Posterior vena cava (tissue), 2 donors: ENCODE data around the gene SLC12A9. TPM values are rescaled to one million over a fixed set of nuclear protein-coding genes. Genes with fewer than 3 reads are reported as not detected.

Source experiments
- DNase-seq: peaks from one replicate; pipeline ENCODE4 v3.0.0-alpha.2; 2020; ENCODE audit warnings: low spot score
- intact Hi-C, 2 donors: fragments of 100-400 bp; cut with DNase I; formaldehyde crosslinking; loops; one replicate each; pipeline versions ENCODE4 v1.14.1 to v1.14.2; 2022 to 2023
- microRNA-seq, 2 donors: library from miRNA; unstranded; fragments of <30 nt; microRNA quantifications; one replicate each; pipeline ENCODE4 v1.2.0, GENCODE V29; 2020 to 2021; ENCODE audit warnings: borderline microRNAs expressed in 2 of 2
- total RNA-seq, 2 donors: library from RNA; stranded (reverse); fragmentation: NEBNext Ultra II Directional; extraction: Animal tissue kit (Norgen Biotek cat#: 25700); gene quantifications; one replicate each; pipeline ENCODE4 v1.2.1, GENCODE V29; 2021
- donor health status: DM: yes; HTN: yes; CAD: no.
- donor health status: DM: yes; HTN: yes; CAD: no.

Gene SLC12A9
- total RNA-seq, 2 donors from 2014 or later: 15.6 to 22.8 TPM

DNA sequence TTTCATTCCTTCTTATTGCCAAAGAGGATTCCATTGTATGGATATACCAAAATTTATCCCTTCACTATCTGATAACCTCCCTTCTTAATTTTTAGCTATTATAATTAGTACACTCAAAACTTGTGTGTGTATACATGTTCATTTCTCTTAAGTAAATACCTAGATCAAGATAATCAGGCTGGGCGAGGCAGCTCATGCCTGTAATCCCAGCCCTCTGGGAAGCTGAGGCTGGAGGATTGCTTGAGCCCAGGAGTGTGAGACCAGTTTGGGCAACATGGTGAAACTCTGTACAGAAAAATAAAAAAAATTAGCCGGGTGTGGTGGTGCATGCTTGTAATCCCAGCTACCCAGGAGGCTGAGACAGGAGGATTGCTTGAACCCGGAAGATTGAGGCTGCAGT, 59.0 kb downstream of the SLC12A9 start:
- DNase-seq: peak; percentile 5
- intact Hi-C loops: no loop called here

DNA sequence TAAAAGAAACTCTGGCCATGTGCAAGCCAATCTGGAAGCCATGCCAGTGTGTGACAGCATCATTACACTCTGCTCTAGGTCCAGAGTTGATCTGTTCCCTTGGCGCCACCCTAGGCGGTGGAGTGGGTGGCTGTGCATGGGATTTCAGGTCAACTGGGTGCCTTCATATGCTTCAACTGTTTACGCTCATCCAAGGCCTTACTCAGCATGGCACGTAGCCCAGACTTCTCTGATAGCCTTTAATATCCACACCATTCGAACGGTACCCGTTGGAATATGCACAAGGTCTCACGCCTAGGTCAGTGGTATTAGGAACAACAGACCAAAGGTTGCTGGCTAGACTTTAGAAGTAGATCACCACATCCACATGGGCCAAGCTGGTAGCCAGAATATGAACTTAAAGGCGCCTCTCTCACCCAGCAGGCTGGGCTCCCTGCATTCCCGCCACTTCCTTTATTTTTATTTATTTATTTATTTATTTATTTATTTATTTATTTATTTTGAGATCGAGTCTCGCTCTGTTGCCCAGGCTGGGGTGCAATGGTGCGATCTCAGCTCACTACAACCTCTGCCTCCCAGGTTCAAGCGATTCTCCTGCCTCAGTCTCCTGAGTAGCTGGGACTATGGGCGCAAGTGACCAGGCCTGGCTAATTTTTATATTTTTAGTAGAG, 61.8 kb downstream of the SLC12A9 start:
- intact Hi-C loops: no loop called here
- peak; percentile 50 for DNase-seq

DNA sequence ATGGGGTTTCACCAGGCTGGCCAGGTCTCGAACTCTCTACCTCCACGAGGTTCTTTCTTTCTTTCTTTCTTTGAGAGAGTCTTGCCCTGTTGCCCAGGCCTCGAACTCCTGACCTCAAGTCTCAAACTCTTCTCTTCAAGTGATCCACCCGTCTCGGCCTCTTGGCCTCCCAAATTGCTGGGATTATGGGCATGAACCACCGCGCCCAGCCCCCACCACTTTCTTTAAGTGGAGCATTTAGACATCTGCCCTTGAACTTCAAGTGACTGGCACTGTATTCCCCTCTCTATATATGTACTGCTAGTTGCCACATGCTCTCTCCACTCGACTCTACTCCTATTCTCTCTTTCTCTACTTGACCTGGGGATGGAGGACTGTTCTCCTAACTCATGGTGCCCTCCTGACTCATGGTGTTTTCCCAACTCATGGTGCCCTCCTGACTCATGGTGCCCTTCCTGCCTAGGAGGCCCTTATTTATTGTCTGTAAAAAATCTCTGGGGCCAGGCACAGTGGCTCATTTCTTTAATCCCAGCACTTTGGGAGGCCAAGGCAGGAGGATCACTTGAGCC, 62.5 kb downstream of the SLC12A9 start:
- intact Hi-C loops: no loop called here
- DNase-seq: peak; percentile 62

Small RNA genes within 50 kb of the gene (microRNA-seq; reads per million reads assigned to microRNA genes)
- 0.32 to 0.78 reads per million in 2 donors for gene MIR6875

Other genes with a start within 250 kb of the SLC12A9 start
- 10 to 100 TPM; 10.8 to 16.3 TPM for gene MOSPD3, start 240.2 kb upstream of the SLC12A9 start, total RNA-seq
- gene TFR2, start 211.2 kb upstream of the SLC12A9 start, total RNA-seq: under 1 TPM; 0.57 to 0.83 TPM
- not detected for gene ACTL6B, start 196.3 kb upstream of the SLC12A9 start, total RNA-seq
- gene GNB2, start 179.0 kb upstream of the SLC12A9 start, total RNA-seq: 100 to 1,000 TPM; 173 to 199 TPM
- gene GIGYF1, start 158.5 kb upstream of the SLC12A9 start, total RNA-seq: 10 to 100 TPM; 23.1 to 25.8 TPM
- gene POP7, start 146.6 kb upstream of the SLC12A9 start, total RNA-seq: 10 to 100 TPM; 17.1 to 23.0 TPM
- gene EPO, start 132.2 kb upstream of the SLC12A9 start, total RNA-seq: not detected
- gene ZAN, start 119.1 kb upstream of the SLC12A9 start, total RNA-seq: not detected
- 10 to 100 TPM; 31.4 to 46.6 TPM for gene EPHB4, start 25.2 kb upstream of the SLC12A9 start, total RNA-seq
- 10 to 100 TPM; 55.7 to 58.7 TPM for gene TRIP6, start 14.7 kb downstream of the SLC12A9 start, total RNA-seq
- 10 to 100 TPM; 78.0 to 91.2 TPM for gene SRRT, start 22.4 kb downstream of the SLC12A9 start, total RNA-seq
- gene UFSP1, start 37.0 kb downstream of the SLC12A9 start, total RNA-seq: 1 to 10 TPM; 2.7 to 3.3 TPM
- 1 to 10 TPM; 2.8 to 9.4 TPM for gene ACHE, start 43.2 kb downstream of the SLC12A9 start, total RNA-seq
- gene MUC3A, start 96.8 kb downstream of the SLC12A9 start, total RNA-seq: under 1 TPM; 0.52 to 0.74 TPM
- 1 to 10 TPM in 1 of 2 donors, under 1 TPM in 1; 0.62 to 1.5 TPM for gene MUC12, start 116.9 kb downstream of the SLC12A9 start, total RNA-seq
- gene MUC17, start 167.4 kb downstream of the SLC12A9 start, total RNA-seq: under 1 TPM in 1 of 2 donors, not detected in 1; 0.05 TPM
- 10 to 100 TPM; 33.0 to 38.2 TPM for gene TRIM56, start 232.8 kb downstream of the SLC12A9 start, total RNA-seq